Measurements from ENCODE around the gene PRKACG.

Gene PRKACG

DNA sequence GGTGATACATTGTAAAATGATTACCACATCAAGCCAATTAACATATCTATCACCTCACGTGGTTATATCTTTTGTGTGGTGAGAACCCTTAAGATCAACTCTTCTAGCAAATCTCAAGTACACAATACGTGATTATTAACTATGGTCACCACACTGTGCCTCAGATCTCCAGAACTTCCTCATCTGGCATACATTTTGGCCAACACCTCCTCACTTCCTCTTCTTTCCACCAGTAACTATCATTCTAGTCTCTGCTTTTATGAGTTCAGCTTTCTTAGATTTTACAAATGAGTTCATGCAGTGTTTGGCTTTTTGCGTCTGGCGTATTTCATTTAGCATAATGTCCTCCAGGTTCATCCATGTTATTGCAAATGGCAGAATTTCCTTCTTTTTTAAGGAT, 35.8 kb downstream of the PRKACG start:
- TF ChIP-seq CTCF (IDR thresholded peaks at IDR 0.05; ENCODE audit: borderline replicate concordance, insufficient read depth, low read depth, low read length) = no peak
- H3K4me3 ChIP-seq (ENCODE audit: low read depth, low read length) = no peak overlapping the region

GRCh38 chr9:68975365-68976043, 38.4 kb downstream of the PRKACG start:
- no peak overlapping the region for H3K4me3 ChIP-seq (ENCODE audit: low read depth, low read length)
- TF ChIP-seq CTCF (IDR thresholded peaks at IDR 0.05; ENCODE audit: borderline replicate concordance, insufficient read depth, low read depth, low read length) = no peak

- TF ChIP-seq CTCF (IDR thresholded peaks at IDR 0.05; ENCODE audit: borderline replicate concordance, insufficient read depth, low read depth, low read length) = no peak
- H3K4me3 ChIP-seq (ENCODE audit: low read depth, low read length) = no peak overlapping the region
These were observed 39.0 kb downstream of the PRKACG start for GRCh38 chr9:68974901-68975300.

DNA sequence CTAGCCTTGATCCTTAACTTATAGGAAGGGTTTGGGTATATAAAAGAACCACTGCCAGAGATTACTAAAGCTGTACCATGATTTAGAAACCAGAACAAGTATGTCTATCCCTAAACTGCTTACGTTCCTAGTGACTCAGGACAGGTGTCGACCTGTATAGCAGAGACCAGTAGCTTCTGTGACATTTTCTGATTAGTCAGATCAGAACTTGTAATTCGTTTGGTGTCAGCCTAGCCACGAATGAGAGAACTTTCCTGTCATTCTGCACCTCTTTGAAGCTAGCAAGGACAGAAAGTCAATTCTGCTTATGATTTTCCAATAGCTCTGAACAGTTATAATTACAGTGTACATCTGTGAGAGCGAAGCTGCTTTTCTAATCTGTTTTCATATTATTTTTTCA, 39.5 kb downstream of the PRKACG start:
- H3K4me3 ChIP-seq (ENCODE audit: low read depth, low read length) = no peak overlapping the region
- no peak for TF ChIP-seq CTCF (IDR thresholded peaks at IDR 0.05; ENCODE audit: borderline replicate concordance, insufficient read depth, low read depth, low read length)

- H3K4me3 ChIP-seq (ENCODE audit: low read depth, low read length) = no peak overlapping the region
- TF ChIP-seq CTCF (IDR thresholded peaks at IDR 0.05; ENCODE audit: borderline replicate concordance, insufficient read depth, low read depth, low read length) = no peak
These were observed 40.3 kb downstream of the PRKACG start for GRCh38 chr9:68973619-68974018.

DNA sequence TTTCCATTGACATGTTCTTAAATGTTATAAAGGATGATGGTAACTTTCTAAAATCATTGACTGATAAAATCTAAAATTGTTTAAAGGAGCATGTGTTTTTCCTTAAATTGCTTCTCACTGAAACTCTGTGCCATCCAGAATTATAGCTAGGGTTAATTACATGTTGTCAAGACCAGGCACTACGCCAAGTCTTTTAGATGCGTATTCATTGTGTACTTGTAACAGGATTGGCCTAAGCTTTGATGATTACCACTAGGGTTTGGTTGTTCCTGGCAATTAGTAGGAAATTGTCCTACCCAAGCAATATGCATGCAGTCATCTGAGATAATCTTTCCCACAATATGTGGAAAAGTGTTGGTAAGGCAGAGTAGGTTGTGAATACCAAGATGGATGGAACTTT, 43.8 kb downstream of the PRKACG start:
- TF ChIP-seq CTCF (IDR thresholded peaks at IDR 0.05; ENCODE audit: borderline replicate concordance, insufficient read depth, low read depth, low read length) = no peak

DNA sequence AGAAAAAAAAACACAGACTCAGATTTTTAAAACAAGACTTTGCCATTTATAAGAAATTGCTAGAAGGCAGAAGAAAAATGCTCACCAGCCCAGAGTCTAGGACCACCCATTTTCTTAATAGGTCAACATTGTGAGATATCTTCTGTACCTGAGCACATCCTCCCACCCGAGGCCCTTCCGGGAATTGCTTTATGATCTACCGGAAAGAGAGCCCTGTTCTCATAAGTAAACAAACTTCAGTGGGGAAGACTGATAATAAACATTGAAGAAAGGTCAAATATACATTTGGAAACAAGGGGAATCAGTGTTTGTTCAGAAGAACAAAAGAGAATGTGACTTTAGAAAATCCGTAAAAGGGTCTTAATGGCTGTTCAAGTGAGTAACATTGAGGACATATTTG, 44.4 kb downstream of the PRKACG start:
- no peak overlapping the region for H3K4me3 ChIP-seq (ENCODE audit: low read depth, low read length)
- no peak for TF ChIP-seq CTCF (IDR thresholded peaks at IDR 0.05; ENCODE audit: borderline replicate concordance, insufficient read depth, low read depth, low read length)

More for the DNA sequence above, 43.8 kb downstream of the PRKACG start:
- no peak overlapping the region for H3K4me3 ChIP-seq (ENCODE audit: low read depth, low read length)

Measured in GM12875 (cell line).